Measurements from ENCODE around the gene KRT1.

The KRT1 gene

DNA sequence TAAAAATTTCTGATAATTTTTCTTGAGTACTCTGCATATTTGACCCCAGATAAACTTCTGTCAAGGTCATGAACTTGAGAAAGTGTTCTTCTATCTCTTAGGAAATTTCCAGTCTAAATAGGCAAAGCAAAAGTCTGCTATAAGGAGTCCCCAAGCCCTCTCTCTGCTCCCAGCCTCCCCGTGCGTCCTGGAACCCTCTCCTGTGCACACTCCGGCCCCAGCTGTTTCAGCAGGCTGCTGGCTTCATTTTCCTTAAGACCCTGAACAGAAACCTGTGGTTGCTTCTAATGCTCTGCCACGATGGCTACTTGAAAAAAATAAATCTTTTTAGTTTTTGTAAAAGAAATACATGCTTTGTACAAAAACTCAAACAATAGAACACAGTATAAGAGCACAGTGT, 42.9 kb downstream of the KRT1 start:
- H4K8ac ChIP-seq (ENCODE audit: low read length): no peak overlapping the region
- H4K91ac ChIP-seq (ENCODE audit: low read length): no peak overlapping the region
- H3K79me1 ChIP-seq (replicated peaks; ENCODE audit: low read length, poor library complexity, severe bottlenecking): no peaks in the 10 kb centered on the region
- H3K4me1 ChIP-seq (ENCODE audit: control insufficient read depth, insufficient read depth, low read depth, low read length): no peaks in the 10 kb centered on the region
- peaks cover 16 to 70% of the 10 kb centered on the region in 2 experiments for H3K27me3 ChIP-seq (ENCODE audit: control insufficient read depth in 1 of 2, insufficient read depth in 1 of 2, low read length in 2 of 2)
- no peaks in the 10 kb centered on the region for H3K9me3 ChIP-seq (ENCODE audit: control insufficient read depth, low read length)
- no peak overlapping the region for H2BK120ac ChIP-seq (ENCODE audit: low read depth, low read length)
- WGBS: 76% methylated on average over 3 of the region's 4 CpGs
- no peaks in the 10 kb centered on the region for H3K36me3 ChIP-seq (ENCODE audit: control insufficient read depth in 1 of 2, insufficient read depth in 2 of 2, low read depth in 1 of 2, low read length in 2 of 2)
- H3K27ac ChIP-seq (ENCODE audit: low read length, poor library complexity, severe bottlenecking): no peak overlapping the region
- no peak overlapping the region for H3K4ac ChIP-seq (ENCODE audit: low read depth in 1 of 2, low read length in 2 of 2)
- H2AK5ac ChIP-seq (ENCODE audit: low read length, severe bottlenecking): no peak overlapping the region
- DNase-seq: no peak
- H2BK12ac ChIP-seq (ENCODE audit: low read length in 2 of 2): no peak overlapping the region
- H3K4me2 ChIP-seq (ENCODE audit: low read length, poor library complexity, severe bottlenecking): no peak overlapping the region
- no peak overlapping the region for H3K14ac ChIP-seq (ENCODE audit: low read length in 2 of 2)
- no peak overlapping the region for H2BK15ac ChIP-seq (ENCODE audit: low read depth, poor library complexity, severe bottlenecking)
- H3K4me3 ChIP-seq (ENCODE audit: insufficient read depth in 1 of 2, low read depth in 1 of 2, low read length in 2 of 2): no peak overlapping the region
- H3K23ac ChIP-seq (ENCODE audit: low read length in 2 of 2): no peak overlapping the region
- H2AFZ ChIP-seq (ENCODE audit: low read depth, low read length): no peak overlapping the region
- no peak overlapping the region for H3K9ac ChIP-seq (ENCODE audit: low read length)
- no peak overlapping the region for H3K18ac ChIP-seq (ENCODE audit: low read depth in 1 of 2, low read length in 2 of 2)
- H2BK5ac ChIP-seq (ENCODE audit: low read depth, low read length, poor library complexity, severe bottlenecking): no peak overlapping the region

DNA sequence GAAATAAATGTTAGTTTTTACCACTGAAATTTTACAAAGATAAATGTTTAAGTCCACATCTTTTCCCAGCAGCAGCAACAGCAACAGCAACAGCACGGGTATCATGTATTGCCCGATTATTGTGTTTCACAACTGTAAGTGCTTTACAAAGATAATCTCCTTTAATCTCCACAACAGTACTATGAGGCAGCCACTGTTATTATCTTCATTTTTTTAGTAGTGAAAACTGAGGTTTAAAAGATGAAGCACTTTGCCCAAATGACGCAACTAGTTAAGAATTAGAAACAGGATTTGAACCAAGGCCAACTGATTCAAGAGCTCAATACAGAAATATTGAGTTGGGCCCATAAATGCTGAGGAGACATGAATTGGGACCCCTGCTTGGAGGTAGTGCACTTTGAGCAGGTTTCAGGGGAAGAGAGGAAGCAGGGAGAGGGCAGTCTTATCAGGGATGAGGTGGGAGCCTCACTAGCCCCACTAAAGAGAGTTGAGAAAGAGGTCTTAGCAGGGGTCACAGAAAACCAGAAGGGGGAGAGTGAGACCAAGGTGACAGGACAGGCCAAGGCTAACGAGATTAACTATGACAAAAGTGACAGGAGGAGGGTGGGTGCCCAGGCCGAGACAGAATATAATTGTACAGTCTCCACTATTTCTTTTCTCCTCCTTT, 43.5 kb downstream of the KRT1 start:
- Histone ChIP-seq H3K4ac (ENCODE audit: low read depth in 1 of 2, low read length in 2 of 2) (no peak overlapping the region), H2BK120ac (ENCODE audit: low read depth, low read length) (no peak overlapping the region), H3K4me2 (ENCODE audit: low read length, poor library complexity, severe bottlenecking) (no peak overlapping the region), H3K14ac (ENCODE audit: low read length in 2 of 2) (no peak overlapping the region), H3K18ac (ENCODE audit: low read depth in 1 of 2, low read length in 2 of 2) (no peak overlapping the region), H4K8ac (ENCODE audit: low read length) (no peak overlapping the region), H3K27me3 (ENCODE audit: control insufficient read depth in 1 of 2, insufficient read depth in 1 of 2, low read length in 2 of 2) (peaks cover 19 to 70% of the 10 kb centered on the region in 2 experiments), H2BK12ac (ENCODE audit: low read length in 2 of 2) (no peak overlapping the region), H3K23ac (ENCODE audit: low read length in 2 of 2) (peak overlapping the region in 1 of 2 experiments; percentile 64), H3K4me1 (ENCODE audit: control insufficient read depth, insufficient read depth, low read depth, low read length) (no peaks in the 10 kb centered on the region), H3K36me3 (ENCODE audit: control insufficient read depth in 1 of 2, insufficient read depth in 2 of 2, low read depth in 1 of 2, low read length in 2 of 2) (no peaks in the 10 kb centered on the region), H2AFZ (ENCODE audit: low read depth, low read length) (no peak overlapping the region), H2BK15ac (ENCODE audit: low read depth, poor library complexity, severe bottlenecking) (no peak overlapping the region), H3K9ac (ENCODE audit: low read length) (no peak overlapping the region), H2AK5ac (ENCODE audit: low read length, severe bottlenecking) (no peak overlapping the region), H4K91ac (ENCODE audit: low read length) (no peak overlapping the region), H3K9me3 (ENCODE audit: control insufficient read depth, low read length) (no peaks in the 10 kb centered on the region), H2BK5ac (ENCODE audit: low read depth, low read length, poor library complexity, severe bottlenecking) (no peak overlapping the region), H3K4me3 (ENCODE audit: insufficient read depth in 1 of 2, low read depth in 1 of 2, low read length in 2 of 2) (no peak overlapping the region), H3K27ac (ENCODE audit: low read length, poor library complexity, severe bottlenecking) (no peak overlapping the region), H3K79me1 (replicated peaks; ENCODE audit: low read length, poor library complexity, severe bottlenecking) (no peaks in the 10 kb centered on the region)
- no peak for DNase-seq
- WGBS: 70% methylated on average over 5 of the region's 5 CpGs

DNA sequence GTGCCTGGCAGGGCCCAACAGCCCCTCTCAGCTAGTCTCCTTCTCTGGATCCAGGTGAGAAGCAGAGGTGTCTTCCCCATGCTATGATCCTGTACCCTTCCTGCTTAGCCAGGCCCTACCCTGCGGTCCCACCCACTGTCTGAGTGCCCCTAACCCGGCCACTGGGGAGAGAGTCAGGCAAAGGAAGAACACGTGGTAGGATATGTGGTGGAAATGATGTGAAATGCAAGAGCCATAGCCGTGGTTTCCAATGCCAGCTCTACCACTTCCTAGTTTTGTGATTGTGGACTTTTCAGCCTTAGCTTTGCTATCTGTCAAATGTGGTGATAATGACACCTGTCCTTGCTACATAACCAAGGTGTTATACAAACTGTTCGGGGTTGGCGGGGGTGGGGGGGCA, 44.0 kb downstream of the KRT1 start:
- no peak overlapping the region for H2AK5ac ChIP-seq (ENCODE audit: low read length, severe bottlenecking)
- H3K9me3 ChIP-seq (ENCODE audit: control insufficient read depth, low read length): no peaks in the 10 kb centered on the region
- no peak overlapping the region for H3K9ac ChIP-seq (ENCODE audit: low read length)
- H3K4me2 ChIP-seq (ENCODE audit: low read length, poor library complexity, severe bottlenecking): no peak overlapping the region
- no peak overlapping the region for H2BK120ac ChIP-seq (ENCODE audit: low read depth, low read length)
- no peaks in the 10 kb centered on the region for H3K4me1 ChIP-seq (ENCODE audit: control insufficient read depth, insufficient read depth, low read depth, low read length)
- H3K23ac ChIP-seq (ENCODE audit: low read length in 2 of 2): no peak overlapping the region
- DNase-seq: no peak
- H3K18ac ChIP-seq (ENCODE audit: low read depth in 1 of 2, low read length in 2 of 2): no peak overlapping the region
- no peak overlapping the region for H3K27ac ChIP-seq (ENCODE audit: low read length, poor library complexity, severe bottlenecking)
- H3K4ac ChIP-seq (ENCODE audit: low read depth in 1 of 2, low read length in 2 of 2): no peak overlapping the region
- H4K91ac ChIP-seq (ENCODE audit: low read length): no peak overlapping the region
- H2BK15ac ChIP-seq (ENCODE audit: low read depth, poor library complexity, severe bottlenecking): no peak overlapping the region
- no peaks in the 10 kb centered on the region for H3K36me3 ChIP-seq (ENCODE audit: control insufficient read depth in 1 of 2, insufficient read depth in 2 of 2, low read depth in 1 of 2, low read length in 2 of 2)
- H3K79me1 ChIP-seq (replicated peaks; ENCODE audit: low read length, poor library complexity, severe bottlenecking): no peaks in the 10 kb centered on the region
- no peak overlapping the region for H2AFZ ChIP-seq (ENCODE audit: low read depth, low read length)
- H4K8ac ChIP-seq (ENCODE audit: low read length): no peak overlapping the region
- 73% methylated on average over 4 of the region's 6 CpGs for WGBS
- H3K27me3 ChIP-seq (ENCODE audit: control insufficient read depth in 1 of 2, insufficient read depth in 1 of 2, low read length in 2 of 2): peaks cover 14 to 70% of the 10 kb centered on the region in 2 experiments
- H3K4me3 ChIP-seq (ENCODE audit: insufficient read depth in 1 of 2, low read depth in 1 of 2, low read length in 2 of 2): no peak overlapping the region
- no peak overlapping the region for H2BK5ac ChIP-seq (ENCODE audit: low read depth, low read length, poor library complexity, severe bottlenecking)
- H3K14ac ChIP-seq (ENCODE audit: low read length in 2 of 2): no peak overlapping the region
- H2BK12ac ChIP-seq (ENCODE audit: low read length in 2 of 2): no peak overlapping the region

DNA sequence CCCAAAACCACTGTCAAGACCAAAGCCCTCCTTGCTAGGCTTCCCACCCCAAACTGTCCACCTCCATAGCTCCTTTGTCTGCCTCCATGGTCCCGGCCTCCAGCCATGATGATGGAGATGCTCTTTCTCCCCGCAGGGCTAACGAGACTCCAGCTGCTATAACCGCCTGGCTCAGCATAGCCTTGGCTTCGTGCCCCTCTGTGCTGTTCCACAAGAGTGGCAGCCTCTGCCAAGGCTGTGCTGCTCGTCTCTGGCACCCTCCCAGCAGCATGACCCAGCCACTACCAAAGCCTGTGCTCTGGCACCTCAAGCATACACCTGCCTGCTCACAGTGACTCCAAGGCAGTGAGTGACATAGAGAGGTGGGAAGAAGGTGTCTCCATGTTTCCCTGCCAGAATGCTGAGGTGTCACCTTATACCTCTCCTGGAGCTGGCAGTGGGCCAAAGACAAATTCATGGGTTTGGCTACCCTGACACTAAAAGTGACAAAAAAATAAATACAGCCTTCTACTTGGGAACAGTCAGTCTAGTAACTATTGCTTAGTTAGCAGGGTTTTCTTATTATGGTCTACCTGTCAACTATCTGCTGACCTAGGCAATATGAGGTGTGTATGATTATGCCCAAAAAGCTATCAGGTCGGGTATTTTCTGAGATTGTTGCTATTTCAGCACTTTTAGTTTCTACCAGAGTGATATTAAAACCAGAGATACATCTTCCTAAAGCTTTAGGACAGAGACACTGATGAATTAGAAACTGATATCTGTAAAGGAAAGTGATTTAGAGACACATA, 45.7 kb downstream of the KRT1 start:
- Histone ChIP-seq H2AFZ (ENCODE audit: low read depth, low read length) (no peak overlapping the region), H2AK5ac (ENCODE audit: low read length, severe bottlenecking) (no peak overlapping the region), H3K9ac (ENCODE audit: low read length) (no peak overlapping the region), H3K4me3 (ENCODE audit: insufficient read depth in 1 of 2, low read depth in 1 of 2, low read length in 2 of 2) (no peak overlapping the region), H3K14ac (ENCODE audit: low read length in 2 of 2) (no peak overlapping the region), H2BK5ac (ENCODE audit: low read depth, low read length, poor library complexity, severe bottlenecking) (no peak overlapping the region), H3K23ac (ENCODE audit: low read length in 2 of 2) (no peak overlapping the region), H3K9me3 (ENCODE audit: control insufficient read depth, low read length) (no peaks in the 10 kb centered on the region), H3K4me1 (ENCODE audit: control insufficient read depth, insufficient read depth, low read depth, low read length) (no peaks in the 10 kb centered on the region), H2BK120ac (ENCODE audit: low read depth, low read length) (no peak overlapping the region), H2BK15ac (ENCODE audit: low read depth, poor library complexity, severe bottlenecking) (no peak overlapping the region), H2BK12ac (ENCODE audit: low read length in 2 of 2) (no peak overlapping the region), H3K79me1 (replicated peaks; ENCODE audit: low read length, poor library complexity, severe bottlenecking) (no peaks in the 10 kb centered on the region), H3K4me2 (ENCODE audit: low read length, poor library complexity, severe bottlenecking) (no peak overlapping the region), H3K27me3 (ENCODE audit: control insufficient read depth in 1 of 2, insufficient read depth in 1 of 2, low read length in 2 of 2) (peaks cover 13 to 75% of the 10 kb centered on the region in 2 experiments), H3K18ac (ENCODE audit: low read depth in 1 of 2, low read length in 2 of 2) (no peak overlapping the region), H4K91ac (ENCODE audit: low read length) (no peak overlapping the region), H4K8ac (ENCODE audit: low read length) (no peak overlapping the region), H3K36me3 (ENCODE audit: control insufficient read depth in 1 of 2, insufficient read depth in 2 of 2, low read depth in 1 of 2, low read length in 2 of 2) (no peaks in the 10 kb centered on the region), H3K4ac (ENCODE audit: low read depth in 1 of 2, low read length in 2 of 2) (no peak overlapping the region), H3K27ac (ENCODE audit: low read length, poor library complexity, severe bottlenecking) (no peak overlapping the region)
- no peak for DNase-seq
- 70% methylated on average over 5 of the region's 7 CpGs for WGBS
